ENCODE measurements around the gene CHCHD6.

The CHCHD6 gene

DNA sequence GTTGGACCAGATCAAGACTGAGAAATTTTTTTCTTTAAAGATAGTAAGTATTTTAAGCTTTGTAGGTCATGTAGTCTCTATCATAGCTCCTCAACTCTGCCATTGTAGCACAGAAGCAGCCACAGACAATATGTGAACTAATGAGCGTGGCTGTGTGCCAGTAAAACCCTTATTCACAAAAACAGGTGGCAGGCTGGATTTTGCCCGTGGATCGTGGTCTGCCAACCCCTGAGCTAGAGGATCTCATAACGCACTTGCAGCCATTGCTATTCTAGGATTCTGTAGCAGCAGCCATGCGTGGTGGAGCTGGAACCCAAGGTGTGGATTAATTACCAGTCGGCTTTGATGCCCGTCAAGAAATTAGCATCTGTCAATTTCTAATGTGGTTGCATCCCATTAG lies 210.2 kb downstream of the CHCHD6 start:
- no peak for TF ChIP-seq TAF1 (IDR thresholded peaks at IDR 0.05; ENCODE audit: borderline replicate concordance, insufficient read depth, low read length)
- TF ChIP-seq, protein P1, sequence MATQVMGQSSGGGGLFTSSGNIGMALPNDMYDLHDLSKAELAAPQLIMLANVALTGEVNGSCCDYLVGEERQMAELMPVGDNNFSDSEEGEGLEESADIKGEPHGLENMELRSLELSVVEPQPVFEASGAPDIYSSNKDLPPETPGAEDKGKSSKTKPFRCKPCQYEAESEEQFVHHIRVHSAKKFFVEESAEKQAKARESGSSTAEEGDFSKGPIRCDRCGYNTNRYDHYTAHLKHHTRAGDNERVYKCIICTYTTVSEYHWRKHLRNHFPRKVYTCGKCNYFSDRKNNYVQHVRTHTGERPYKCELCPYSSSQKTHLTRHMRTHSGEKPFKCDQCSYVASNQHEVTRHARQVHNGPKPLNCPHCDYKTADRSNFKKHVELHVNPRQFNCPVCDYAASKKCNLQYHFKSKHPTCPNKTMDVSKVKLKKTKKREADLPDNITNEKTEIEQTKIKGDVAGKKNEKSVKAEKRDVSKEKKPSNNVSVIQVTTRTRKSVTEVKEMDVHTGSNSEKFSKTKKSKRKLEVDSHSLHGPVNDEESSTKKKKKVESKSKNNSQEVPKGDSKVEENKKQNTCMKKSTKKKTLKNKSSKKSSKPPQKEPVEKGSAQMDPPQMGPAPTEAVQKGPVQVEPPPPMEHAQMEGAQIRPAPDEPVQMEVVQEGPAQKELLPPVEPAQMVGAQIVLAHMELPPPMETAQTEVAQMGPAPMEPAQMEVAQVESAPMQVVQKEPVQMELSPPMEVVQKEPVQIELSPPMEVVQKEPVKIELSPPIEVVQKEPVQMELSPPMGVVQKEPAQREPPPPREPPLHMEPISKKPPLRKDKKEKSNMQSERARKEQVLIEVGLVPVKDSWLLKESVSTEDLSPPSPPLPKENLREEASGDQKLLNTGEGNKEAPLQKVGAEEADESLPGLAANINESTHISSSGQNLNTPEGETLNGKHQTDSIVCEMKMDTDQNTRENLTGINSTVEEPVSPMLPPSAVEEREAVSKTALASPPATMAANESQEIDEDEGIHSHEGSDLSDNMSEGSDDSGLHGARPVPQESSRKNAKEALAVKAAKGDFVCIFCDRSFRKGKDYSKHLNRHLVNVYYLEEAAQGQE (IDR thresholded peaks at IDR 0.05; ENCODE audit: insufficient read depth in 1 of 2, low read depth in 2 of 2, low read length in 2 of 2): no peak

DNA sequence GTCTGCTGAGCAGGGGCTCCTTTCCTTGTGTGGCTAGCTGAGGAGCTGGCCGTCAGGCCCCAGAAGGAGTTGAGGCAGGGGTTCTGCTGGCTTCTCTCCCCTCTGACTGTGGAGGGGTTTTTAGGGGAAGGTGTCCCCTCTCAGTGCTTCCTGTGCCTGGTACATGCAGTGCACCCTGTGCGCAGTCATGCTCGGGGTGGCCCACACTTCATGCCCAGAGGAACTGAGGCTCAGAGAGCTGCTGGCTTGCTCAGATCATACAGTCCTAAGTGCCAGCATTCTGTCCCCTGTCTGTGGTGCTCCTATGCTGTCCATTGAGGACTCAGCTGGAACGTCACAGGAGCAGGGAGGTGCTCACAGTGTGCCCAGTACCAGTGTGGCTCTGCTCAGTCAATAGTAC lies 211.0 kb downstream of the CHCHD6 start:
- TF ChIP-seq FOXP2 (optimal IDR thresholded peaks at IDR 0.05; ENCODE audit: borderline replicate concordance, extremely low read depth, extremely low read length, insufficient read depth) (no peak), SIN3A (IDR thresholded peaks at IDR 0.05; ENCODE audit: borderline replicate concordance, insufficient read depth, low read length) (no peak), TAF1 (IDR thresholded peaks at IDR 0.05; ENCODE audit: borderline replicate concordance, insufficient read depth, low read length) (no peak), POLR2AphosphoS5 (IDR thresholded peaks at IDR 0.05; ENCODE audit: low read depth, low read length) (no peak)
- TF ChIP-seq, protein P1 (IDR thresholded peaks at IDR 0.05; ENCODE audit: insufficient read depth in 1 of 2, low read depth in 2 of 2, low read length in 2 of 2): no peak

DNA sequence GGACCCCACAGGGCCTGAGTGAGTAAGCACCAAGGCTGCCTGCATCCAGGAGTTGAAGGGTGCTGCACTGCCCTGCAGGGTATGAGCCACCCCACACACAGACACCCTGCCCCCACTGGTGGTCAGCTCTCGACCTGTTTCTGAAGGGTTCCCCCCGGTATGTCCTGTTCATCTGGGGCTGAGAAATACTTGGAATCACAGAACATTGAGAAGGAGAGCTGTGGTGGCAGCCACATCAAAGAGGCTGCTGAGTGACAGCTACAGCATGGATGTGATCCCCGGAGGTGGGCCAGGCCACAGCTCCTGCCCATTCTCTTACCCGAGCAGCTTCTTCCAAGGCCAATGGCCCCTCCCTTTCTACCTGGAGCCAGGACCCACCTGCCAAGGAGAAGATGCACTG lies 212.5 kb downstream of the CHCHD6 start:
- TF ChIP-seq, protein P1 (IDR thresholded peaks at IDR 0.05; ENCODE audit: insufficient read depth in 1 of 2, low read depth in 2 of 2, low read length in 2 of 2): no peak
- TF ChIP-seq TAF1 (IDR thresholded peaks at IDR 0.05; ENCODE audit: borderline replicate concordance, insufficient read depth, low read length): no peak
- no peak for TF ChIP-seq SIN3A (IDR thresholded peaks at IDR 0.05; ENCODE audit: borderline replicate concordance, insufficient read depth, low read length)
- no peak for TF ChIP-seq FOXP2 (optimal IDR thresholded peaks at IDR 0.05; ENCODE audit: borderline replicate concordance, extremely low read depth, extremely low read length, insufficient read depth)
- no peak for TF ChIP-seq POLR2AphosphoS5 (IDR thresholded peaks at IDR 0.05; ENCODE audit: low read depth, low read length)

DNA sequence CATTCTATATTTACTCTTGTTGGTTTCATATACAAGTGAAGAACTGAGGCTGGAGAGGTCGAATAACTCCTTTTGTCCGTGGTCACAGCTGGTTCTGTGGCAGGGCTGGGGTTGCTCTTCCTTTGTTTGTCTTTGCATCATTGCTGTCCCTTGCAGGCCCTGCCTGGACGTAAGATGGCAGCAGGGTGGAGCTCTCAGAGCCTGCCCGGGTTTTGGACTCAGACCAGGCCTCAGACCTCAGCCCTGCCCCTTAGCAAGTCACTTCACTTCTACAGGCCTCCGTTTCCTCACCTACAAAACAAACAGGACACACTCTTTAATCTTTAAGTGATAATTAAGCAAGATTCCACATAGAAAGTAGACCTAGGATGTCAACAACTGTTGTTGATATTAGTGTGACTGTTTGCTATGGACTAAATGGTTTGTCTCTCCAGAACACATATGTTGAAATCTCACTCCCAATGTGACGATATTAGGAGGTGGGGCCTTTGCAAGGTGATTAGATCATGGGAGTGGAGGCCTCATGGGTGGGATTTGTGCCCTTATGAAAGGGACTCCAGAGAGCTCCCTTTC lies 213.3 kb downstream of the CHCHD6 start:
- TF ChIP-seq FOXP2 (optimal IDR thresholded peaks at IDR 0.05; ENCODE audit: borderline replicate concordance, extremely low read depth, extremely low read length, insufficient read depth) (no peak), POLR2AphosphoS5 (IDR thresholded peaks at IDR 0.05; ENCODE audit: low read depth, low read length) (no peak), SIN3A (IDR thresholded peaks at IDR 0.05; ENCODE audit: borderline replicate concordance, insufficient read depth, low read length) (no peak), TAF1 (IDR thresholded peaks at IDR 0.05; ENCODE audit: borderline replicate concordance, insufficient read depth, low read length) (no peak)
- TF ChIP-seq, protein P1 (IDR thresholded peaks at IDR 0.05; ENCODE audit: insufficient read depth in 1 of 2, low read depth in 2 of 2, low read length in 2 of 2): no peak

DNA sequence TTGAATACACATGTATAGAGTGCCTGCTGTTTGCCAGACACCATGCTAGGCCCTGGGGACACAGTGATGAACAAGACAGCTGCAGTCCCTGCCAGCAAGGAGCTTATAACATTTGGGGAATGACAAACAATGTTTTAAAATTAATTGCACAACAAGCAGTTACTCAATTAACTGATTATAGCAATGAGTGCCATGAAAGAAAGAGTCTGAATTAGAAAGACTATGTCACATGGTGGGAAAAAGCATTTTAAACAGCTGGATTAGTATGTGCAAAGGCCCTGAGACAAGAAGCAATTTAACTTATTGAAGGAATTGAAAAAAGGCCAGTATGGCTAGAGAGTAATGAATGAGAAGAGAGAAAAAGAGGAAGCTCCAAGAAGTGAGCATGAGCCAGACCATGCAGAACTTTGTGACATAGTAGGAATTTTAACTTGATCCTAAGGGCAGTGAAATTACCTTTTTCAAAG lies 214.3 kb downstream of the CHCHD6 start:
- TF ChIP-seq SIN3A (IDR thresholded peaks at IDR 0.05; ENCODE audit: borderline replicate concordance, insufficient read depth, low read length) (no peak), POLR2AphosphoS5 (IDR thresholded peaks at IDR 0.05; ENCODE audit: low read depth, low read length) (no peak), TAF1 (IDR thresholded peaks at IDR 0.05; ENCODE audit: borderline replicate concordance, insufficient read depth, low read length) (no peak), FOXP2 (optimal IDR thresholded peaks at IDR 0.05; ENCODE audit: borderline replicate concordance, extremely low read depth, extremely low read length, insufficient read depth) (no peak)
- TF ChIP-seq, protein P1 (IDR thresholded peaks at IDR 0.05; ENCODE audit: insufficient read depth in 1 of 2, low read depth in 2 of 2, low read length in 2 of 2): no peak
